ENCODE results near the gene PPIL3.

GRCh38 chr2:200851398-200852248, 37.3 kb downstream of the PPIL3 start:
- TF ChIP-seq EZH2 (IDR thresholded peaks at IDR 0.05; ENCODE audit: insufficient read depth, poor library complexity, severe bottlenecking) (no peak), EZH2phosphoT487 (IDR thresholded peaks at IDR 0.05; ENCODE audit: insufficient read depth, low read depth) (no peak)
